Calu3 (cell line): ENCODE measurements around the gene TBX18. TPM values are rescaled to one million over a fixed set of nuclear protein-coding genes. Genes with fewer than 3 reads are reported as not detected.

Experiments
- BruUV-seq: library from RNA; stranded (reverse); fragments of 400-500 nt; replicated peaks from 2 replicates; lab custom pipeline; 2021; lab: Mats Ljungman, UMichigan
- CTCF ChIA-PET: fragments of 300-600 bp; sonication (Branson Sonifier 250); formaldehyde crosslinking; loops from one replicate; lab custom pipeline; 2022; ENCODE audit warnings: antibody characterized with exemption; lab: Charles Lee
- DNase-seq: peaks from one replicate; pipeline ENCODE4 v3.0.0; 2022
- H3K27ac Mint-ChIP-seq: one replicate; pipeline ENCODE4 v1.8.0; 2022; ENCODE audit warnings: mixed read lengths; ENCODE audit not compliant: unreplicated experiment
- H3K27me3 Mint-ChIP-seq: one replicate; pipeline ENCODE4 v1.8.0; 2022; ENCODE audit warnings: mixed read lengths; ENCODE audit not compliant: unreplicated experiment
- H3K36me3 Mint-ChIP-seq: one replicate; pipeline ENCODE4 v1.8.0; 2022; ENCODE audit warnings: mild to moderate bottlenecking, moderate library complexity, mixed read lengths; ENCODE audit not compliant: insufficient read depth, unreplicated experiment
- H3K4me1 Mint-ChIP-seq: one replicate; pipeline ENCODE4 v1.8.0; 2022; ENCODE audit warnings: mild to moderate bottlenecking, low read depth, mixed read lengths; ENCODE audit not compliant: unreplicated experiment
- H3K4me3 Mint-ChIP-seq: one replicate; pipeline ENCODE4 v1.8.0; 2022; ENCODE audit warnings: mild to moderate bottlenecking, low read depth, moderate library complexity, mixed read lengths; ENCODE audit not compliant: unreplicated experiment
- H3K9me3 Mint-ChIP-seq: one replicate; pipeline ENCODE4 v1.8.0; 2022; ENCODE audit warnings: low read depth, mixed read lengths; ENCODE audit not compliant: unreplicated experiment
- CTCF ChIP-seq: fragments of 200-600 bp; IDR thresholded peaks from one replicate; pipeline ENCODE4 v1.8.0; 2022; ENCODE audit warnings: antibody characterized with exemption; ENCODE audit not compliant: unreplicated experiment
- intact Hi-C: fragments of 100-400 bp; cut with micrococcal nuclease; formaldehyde crosslinking; loops from one replicate; pipeline ENCODE4 v1.10.0; 2022; ENCODE audit not compliant: unreplicated experiment
- total RNA-seq: library from RNA; stranded (reverse); gene quantifications from 2 replicates; pipeline ENCODE4 v1.2.3, GENCODE V29; 2022

Gene TBX18
- total RNA-seq, 1 experiment from 2014 or later, result 48.5 TPM

GRCh38 chr6:84756466-84756865, 7.9 kb downstream of the TBX18 start:
- intact Hi-C loops, result loop anchor here (5.0 kb wide), 1 partner anchor 189 kb away; no protein-coding TSS in a partner anchor
- H3K9me3 Mint-ChIP-seq, result no peaks in the 10 kb centered on the region
- TF ChIP-seq CTCF, result no peak
- no peak for DNase-seq
- peak overlapping the region; percentile 34 for H3K27ac Mint-ChIP-seq
- H3K4me1 Mint-ChIP-seq, result peaks cover 20% of the 10 kb centered on the region
- no TSS peak for BruUV-seq
- H3K27me3 Mint-ChIP-seq, result no peaks in the 10 kb centered on the region
- CTCF ChIA-PET, result no interaction called here
- peaks cover 32% of the 10 kb centered on the region for H3K36me3 Mint-ChIP-seq
- peak overlapping the region; percentile 37 for H3K4me3 Mint-ChIP-seq

- H3K4me1 Mint-ChIP-seq, result peaks cover 20% of the 10 kb centered on the region
- H3K27ac Mint-ChIP-seq, result no peak overlapping the region
- peaks cover 14% of the 10 kb centered on the region for H3K36me3 Mint-ChIP-seq
- no peak for TF ChIP-seq CTCF
- DNase-seq, result no peak
- H3K27me3 Mint-ChIP-seq, result no peaks in the 10 kb centered on the region
- intact Hi-C loops, result no loop called here
- H3K9me3 Mint-ChIP-seq, result no peaks in the 10 kb centered on the region
- no TSS peak for BruUV-seq
- H3K4me3 Mint-ChIP-seq, result no peak overlapping the region
- CTCF ChIA-PET, result interaction anchor here (0.8 to 1.5 kb wide), 2 partner anchors 22 to 90 kb away, joined by 3 to 6 read pairs; no protein-coding TSS in a partner anchor
These were observed 11.2 kb downstream of the TBX18 start for GRCh38 chr6:84753173-84753572.

- no TSS peak for BruUV-seq
- Mint-ChIP-seq H3K27ac (no peak overlapping the region), H3K27me3 (no peaks in the 10 kb centered on the region), H3K4me1 (peaks cover 20% of the 10 kb centered on the region), H3K36me3 (peaks cover 19% of the 10 kb centered on the region), H3K4me3 (no peak overlapping the region), H3K9me3 (no peaks in the 10 kb centered on the region)
- no peak for TF ChIP-seq CTCF
- CTCF ChIA-PET, result interaction anchor here (0.8 to 1.5 kb wide), 2 partner anchors 22 to 90 kb away, joined by 3 to 6 read pairs; no protein-coding TSS in a partner anchor
- DNase-seq, result no peak
- intact Hi-C loops, result no loop called here
These were observed 12.1 kb downstream of the TBX18 start for GRCh38 chr6:84752118-84752850.

GRCh38 chr6:84749181-84749580, 15.2 kb downstream of the TBX18 start:
- H3K27me3 Mint-ChIP-seq, result no peaks in the 10 kb centered on the region
- no peak for TF ChIP-seq CTCF
- peaks cover 19% of the 10 kb centered on the region for H3K36me3 Mint-ChIP-seq
- H3K4me1 Mint-ChIP-seq, result peaks cover 7% of the 10 kb centered on the region
- DNase-seq, result no peak
- no peak overlapping the region for H3K4me3 Mint-ChIP-seq
- CTCF ChIA-PET, result no interaction called here
- intact Hi-C loops, result no loop called here
- no TSS peak for BruUV-seq
- no peak overlapping the region for H3K27ac Mint-ChIP-seq
- H3K9me3 Mint-ChIP-seq, result no peaks in the 10 kb centered on the region
